ENCODE measurements around the gene CCNYL1. TPM values are rescaled to one million over a fixed set of nuclear protein-coding genes. Genes with fewer than 3 reads are reported as not detected.

Gene CCNYL1
- total RNA-seq, 4 donors from 2014 or later = 3.3 to 10.1 (median 7.1) TPM

GRCh38 chr2:207792244-207792785 lies 80.9 kb downstream of the CCNYL1 start:
- intact Hi-C loops (cut with DNase I; ENCODE audit: low total_unique reads) = no loop called here
- DNase-seq (no peak), ATAC-seq (no peak)
- H3K36me3 ChIP-seq = no peaks in the 10 kb centered on the region
- no peaks in the 10 kb centered on the region for H3K9me3 ChIP-seq
- no peak overlapping the region for H3K27ac ChIP-seq
- H3K27me3 ChIP-seq = no peaks in the 10 kb centered on the region
- H3K4me1 ChIP-seq = peaks cover 8 to 10% of the 10 kb centered on the region in 2 donors
- TF ChIP-seq CTCF (IDR thresholded peaks at IDR 0.05 in 4 of 5, conservative IDR thresholded peaks at IDR 0.05 in 1 of 5) (no peak), POLR2A (IDR thresholded peaks at IDR 0.05) (no peak)
- no peak overlapping the region for H3K4me3 ChIP-seq
- in situ Hi-C loops (cut with MboI; ENCODE audit: low sequenced_read_pairs in 4 of 4) = no loop called here

DNA sequence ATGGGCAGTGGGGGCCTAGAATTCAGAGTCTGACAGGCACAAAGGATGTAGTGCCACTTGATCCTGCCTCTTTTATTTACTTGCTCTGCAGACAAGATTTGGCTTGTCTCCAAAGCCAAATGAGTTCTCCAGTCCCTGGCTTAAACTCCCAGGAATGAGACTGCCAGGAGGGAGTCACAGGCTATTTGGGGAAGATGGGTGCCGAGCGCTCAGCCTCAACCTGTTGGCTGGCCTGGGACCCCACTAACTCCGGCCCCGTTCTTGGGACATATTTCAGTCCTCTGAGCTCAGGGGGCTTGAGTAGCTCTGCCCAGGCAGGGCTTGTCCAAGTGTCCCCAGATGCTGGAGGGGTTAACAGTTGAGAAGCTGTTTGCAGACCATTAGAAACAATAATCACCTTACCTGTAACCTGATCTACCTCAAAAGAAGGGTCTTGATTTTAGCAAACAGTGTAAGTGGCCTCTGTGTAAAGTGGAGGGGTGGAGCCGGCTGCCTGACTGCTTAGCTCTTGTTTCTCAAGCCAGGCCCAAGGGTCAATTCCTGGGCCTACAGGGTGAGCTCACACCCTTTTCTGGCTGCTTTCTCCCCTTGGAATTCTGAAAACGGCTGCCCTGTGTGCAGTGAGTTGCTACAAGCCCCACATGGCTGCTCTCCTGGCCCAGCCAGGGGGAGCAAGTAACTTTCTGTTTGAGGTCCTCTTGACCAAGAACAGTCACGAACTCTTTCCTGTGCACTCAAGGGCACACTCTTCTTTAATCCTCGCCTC lies 85.3 kb downstream of the CCNYL1 start:
- no peak for DNase-seq
- ATAC-seq = peak; percentile 33 to 39

GRCh38 chr2:207801259-207801658 lies 89.8 kb downstream of the CCNYL1 start:
- ATAC-seq (no peak), DNase-seq (no peak)
- Histone ChIP-seq H3K27ac (no peak overlapping the region), H3K4me3 (no peak overlapping the region), H3K9me3 (no peaks in the 10 kb centered on the region), H3K27me3 (no peaks in the 10 kb centered on the region), H3K36me3 (no peaks in the 10 kb centered on the region), H3K4me1 (peaks cover 8 to 9% of the 10 kb centered on the region in 2 donors)
- intact Hi-C loops (cut with DNase I; ENCODE audit: low total_unique reads) (no loop called here), in situ Hi-C loops (cut with MboI; ENCODE audit: low sequenced_read_pairs in 4 of 4) (no loop called here)
- TF ChIP-seq POLR2A (IDR thresholded peaks at IDR 0.05) = no peak
- TF ChIP-seq CTCF (IDR thresholded peaks at IDR 0.05 in 4 of 5, conservative IDR thresholded peaks at IDR 0.05 in 1 of 5) = no peak

More for the DNA sequence above, 85.3 kb downstream of the CCNYL1 start:
- Histone ChIP-seq H3K36me3 (no peaks in the 10 kb centered on the region), H3K9me3 (no peaks in the 10 kb centered on the region), H3K27me3 (no peaks in the 10 kb centered on the region), H3K27ac (no peak overlapping the region), H3K4me1 (peaks cover 8 to 10% of the 10 kb centered on the region in 2 donors), H3K4me3 (no peak overlapping the region)
- in situ Hi-C loops (cut with MboI; ENCODE audit: low sequenced_read_pairs in 4 of 4) = no loop called here
- TF ChIP-seq CTCF (IDR thresholded peaks at IDR 0.05 in 4 of 5, conservative IDR thresholded peaks at IDR 0.05 in 1 of 5) = no peak
- TF ChIP-seq POLR2A (IDR thresholded peaks at IDR 0.05) = no peak
- intact Hi-C loops (cut with DNase I; ENCODE audit: low total_unique reads) = no loop called here

GRCh38 chr2:207802650-207803049 lies 91.2 kb downstream of the CCNYL1 start:
- intact Hi-C loops (cut with DNase I; ENCODE audit: low total_unique reads) = no loop called here
- no peaks in the 10 kb centered on the region for H3K36me3 ChIP-seq
- DNase-seq = no peak
- no peaks in the 10 kb centered on the region for H3K4me1 ChIP-seq
- H3K27ac ChIP-seq = no peak overlapping the region
- no peak for ATAC-seq
- H3K9me3 ChIP-seq = no peaks in the 10 kb centered on the region
- H3K4me3 ChIP-seq = no peak overlapping the region
- H3K27me3 ChIP-seq = no peaks in the 10 kb centered on the region
- in situ Hi-C loops (cut with MboI; ENCODE audit: low sequenced_read_pairs in 4 of 4) = no loop called here
- TF ChIP-seq POLR2A (IDR thresholded peaks at IDR 0.05) (no peak), CTCF (IDR thresholded peaks at IDR 0.05 in 4 of 5, conservative IDR thresholded peaks at IDR 0.05 in 1 of 5) (no peak)

Other genes starting within 250 kb of the CCNYL1 start
- 10 to 100 TPM; 11.5 to 19.9 (median 19.8) TPM for gene CREB1, start 181.7 kb upstream of the CCNYL1 start, total RNA-seq
- gene METTL21A, start 86.2 kb upstream of the CCNYL1 start, total RNA-seq = 10 to 100 TPM in 3 of 4 donors, 1 to 10 TPM in 1; 9.1 to 20.8 (median 13.9) TPM
- gene FZD5, start 58.3 kb downstream of the CCNYL1 start, total RNA-seq = 1 to 10 TPM; 3.0 to 4.8 (median 3.4) TPM